ENCODE results near the gene TIE1. TPM values are rescaled to one million over a fixed set of nuclear protein-coding genes. Genes with fewer than 3 reads are reported as not detected.

TIE1 gene
- total and polyA plus RNA-seq, 2 of the 13 experiments (the other 11 are each of a cell fraction or from before 2014, with no cell fraction given) = 0.58 to 0.84 TPM

DNA sequence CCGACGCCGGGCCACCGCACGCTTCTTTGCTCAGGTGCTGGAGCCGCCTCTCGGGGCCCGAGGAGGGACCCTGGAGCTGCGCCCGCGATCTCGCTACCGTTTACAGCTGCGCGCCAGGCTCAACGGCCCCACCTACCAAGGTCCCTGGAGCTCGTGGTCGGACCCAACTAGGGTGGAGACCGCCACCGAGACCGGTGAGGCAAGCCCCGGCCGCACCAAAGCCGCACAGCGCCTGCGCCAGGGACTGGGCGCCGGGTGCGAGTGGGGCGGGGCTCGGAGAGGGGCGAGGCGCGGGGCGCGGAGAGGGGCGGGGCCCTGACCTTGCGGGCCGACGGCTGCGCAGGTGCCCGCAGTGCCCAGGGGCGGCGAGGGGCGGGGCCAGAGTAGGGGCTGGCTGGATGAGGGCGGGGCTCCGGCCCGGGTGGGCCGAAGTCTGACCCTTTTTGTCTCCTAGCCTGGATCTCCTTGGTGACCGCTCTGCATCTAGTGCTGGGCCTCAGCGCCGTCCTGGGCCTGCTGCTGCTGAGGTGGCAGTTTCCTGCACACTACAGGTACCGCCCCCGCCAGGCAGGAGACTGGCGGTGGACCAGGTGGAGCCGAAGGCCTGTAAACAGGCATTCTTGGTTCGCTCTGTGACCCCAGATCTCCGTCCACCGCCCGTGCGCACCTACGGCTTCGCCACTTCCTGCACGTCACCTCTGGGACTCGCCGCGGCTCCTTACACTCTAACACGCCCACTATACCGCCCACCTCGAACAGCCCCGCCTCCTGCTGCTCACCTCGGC lies 48.2 kb downstream of the TIE1 start (continued):
- peak; percentile 76; the same call in 1 of the 2 replicates for TF ChIP-seq MXD4 (CRISPR knock-in tag; IDR thresholded peaks at IDR 0.05)
- TF ChIP-seq ZNF263 (CRISPR knock-in tag; IDR thresholded peaks at IDR 0.05) = peak; percentile 23; the same call in 1 of the 2 replicates
- no peak for TF ChIP-seq CAMTA2 (CRISPR knock-in tag; IDR thresholded peaks at IDR 0.05; ENCODE audit: borderline replicate concordance)
- no peak for TF ChIP-seq ZNF256 (CRISPR knock-in tag; conservative IDR thresholded peaks at IDR 0.05)
- TF ChIP-seq SATB2 (CRISPR knock-in tag; IDR thresholded peaks at IDR 0.05) = peak; percentile 62; the same call in 1 of the 2 replicates
- no peak for TF ChIP-seq ZNF792 (CRISPR knock-in tag; IDR thresholded peaks at IDR 0.05)
- peak; percentile 72; the same call in 1 of the 2 replicates for TF ChIP-seq SAFB2 (CRISPR knock-in tag; IDR thresholded peaks at IDR 0.05; ENCODE audit: borderline replicate concordance, low read depth)
- peak; percentile 39; the same call in 1 of the 3 replicates for TF ChIP-seq MXI1 (IDR thresholded peaks at IDR 0.05; ENCODE audit: borderline replicate concordance, low read depth, low read length)
- 0 out of 2 replicates have a peak, but pooled peaks have one; percentile 24 for TF ChIP-seq TBX2 (CRISPR knock-in tag; IDR thresholded peaks at IDR 0.05; ENCODE audit: borderline replicate concordance)
- peak; percentile 93 for TF ChIP-seq ZNF761 (CRISPR knock-in tag; conservative IDR thresholded peaks at IDR 0.05)
- 0 out of 2 replicates have a peak, but pooled peaks have one; percentile 47 for TF ChIP-seq ZNF274 (CRISPR knock-in tag; IDR thresholded peaks at IDR 0.05)
- TF ChIP-seq ZNF17 (CRISPR knock-in tag; IDR thresholded peaks at IDR 0.05) = no peak
- no peak; the same call in 1 of the 2 replicates for TF ChIP-seq ISX (CRISPR knock-in tag; conservative IDR thresholded peaks at IDR 0.05)
- TF ChIP-seq ZMAT3 (CRISPR knock-in tag; conservative IDR thresholded peaks at IDR 0.05) = peak; percentile 77; the same call in 1 of the 2 replicates
- TF ChIP-seq, protein P1, sequence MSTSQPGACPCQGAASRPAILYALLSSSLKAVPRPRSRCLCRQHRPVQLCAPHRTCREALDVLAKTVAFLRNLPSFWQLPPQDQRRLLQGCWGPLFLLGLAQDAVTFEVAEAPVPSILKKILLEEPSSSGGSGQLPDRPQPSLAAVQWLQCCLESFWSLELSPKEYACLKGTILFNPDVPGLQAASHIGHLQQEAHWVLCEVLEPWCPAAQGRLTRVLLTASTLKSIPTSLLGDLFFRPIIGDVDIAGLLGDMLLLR (CRISPR knock-in tag; IDR thresholded peaks at IDR 0.05) = 0 out of 2 replicates have a peak, but pooled peaks have one; percentile 2
- TF ChIP-seq, protein P2, sequence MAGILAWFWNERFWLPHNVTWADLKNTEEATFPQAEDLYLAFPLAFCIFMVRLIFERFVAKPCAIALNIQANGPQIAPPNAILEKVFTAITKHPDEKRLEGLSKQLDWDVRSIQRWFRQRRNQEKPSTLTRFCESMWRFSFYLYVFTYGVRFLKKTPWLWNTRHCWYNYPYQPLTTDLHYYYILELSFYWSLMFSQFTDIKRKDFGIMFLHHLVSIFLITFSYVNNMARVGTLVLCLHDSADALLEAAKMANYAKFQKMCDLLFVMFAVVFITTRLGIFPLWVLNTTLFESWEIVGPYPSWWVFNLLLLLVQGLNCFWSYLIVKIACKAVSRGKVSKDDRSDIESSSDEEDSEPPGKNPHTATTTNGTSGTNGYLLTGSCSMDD (CRISPR knock-in tag; IDR thresholded peaks at IDR 0.05) = no peak
- TF ChIP-seq ZNF564 (CRISPR knock-in tag; IDR thresholded peaks at IDR 0.05) = no peak
- TF ChIP-seq MED13 (CRISPR knock-in tag; IDR thresholded peaks at IDR 0.05) = 0 out of 2 replicates have a peak, but pooled peaks have one; percentile 49
- TF ChIP-seq, protein P3, sequence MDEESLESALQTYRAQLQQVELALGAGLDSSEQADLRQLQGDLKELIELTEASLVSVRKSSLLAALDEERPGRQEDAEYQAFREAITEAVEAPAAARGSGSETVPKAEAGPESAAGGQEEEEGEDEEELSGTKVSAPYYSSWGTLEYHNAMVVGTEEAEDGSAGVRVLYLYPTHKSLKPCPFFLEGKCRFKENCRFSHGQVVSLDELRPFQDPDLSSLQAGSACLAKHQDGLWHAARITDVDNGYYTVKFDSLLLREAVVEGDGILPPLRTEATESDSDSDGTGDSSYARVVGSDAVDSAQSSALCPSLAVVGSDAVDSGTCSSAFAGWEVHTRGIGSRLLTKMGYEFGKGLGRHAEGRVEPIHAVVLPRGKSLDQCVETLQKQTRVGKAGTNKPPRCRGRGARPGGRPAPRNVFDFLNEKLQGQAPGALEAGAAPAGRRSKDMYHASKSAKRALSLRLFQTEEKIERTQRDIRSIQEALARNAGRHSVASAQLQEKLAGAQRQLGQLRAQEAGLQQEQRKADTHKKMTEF (CRISPR knock-in tag; IDR thresholded peaks at IDR 0.05) = peak; percentile 76; the same call in 1 of the 2 replicates
- peak; percentile 35 for TF ChIP-seq RBM39 (IDR thresholded peaks at IDR 0.05; ENCODE audit: low read depth, low read length, poor library complexity, severe bottlenecking)
- TF ChIP-seq ETV5 (CRISPR knock-in tag; IDR thresholded peaks at IDR 0.05; ENCODE audit: borderline replicate concordance) = peak; percentile 45
- TF ChIP-seq, protein P4, sequence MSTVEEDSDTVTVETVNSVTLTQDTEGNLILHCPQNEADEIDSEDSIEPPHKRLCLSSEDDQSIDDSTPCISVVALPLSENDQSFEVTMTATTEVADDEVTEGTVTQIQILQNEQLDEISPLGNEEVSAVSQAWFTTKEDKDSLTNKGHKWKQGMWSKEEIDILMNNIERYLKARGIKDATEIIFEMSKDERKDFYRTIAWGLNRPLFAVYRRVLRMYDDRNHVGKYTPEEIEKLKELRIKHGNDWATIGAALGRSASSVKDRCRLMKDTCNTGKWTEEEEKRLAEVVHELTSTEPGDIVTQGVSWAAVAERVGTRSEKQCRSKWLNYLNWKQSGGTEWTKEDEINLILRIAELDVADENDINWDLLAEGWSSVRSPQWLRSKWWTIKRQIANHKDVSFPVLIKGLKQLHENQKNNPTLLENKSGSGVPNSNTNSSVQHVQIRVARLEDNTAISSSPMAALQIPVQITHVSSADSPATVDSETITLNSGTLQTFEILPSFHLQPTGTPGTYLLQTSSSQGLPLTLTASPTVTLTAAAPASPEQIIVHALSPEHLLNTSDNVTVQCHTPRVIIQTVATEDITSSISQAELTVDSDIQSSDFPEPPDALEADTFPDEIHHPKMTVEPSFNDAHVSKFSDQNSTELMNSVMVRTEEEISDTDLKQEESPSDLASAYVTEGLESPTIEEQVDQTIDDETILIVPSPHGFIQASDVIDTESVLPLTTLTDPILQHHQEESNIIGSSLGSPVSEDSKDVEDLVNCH (CRISPR knock-in tag; IDR thresholded peaks at IDR 0.05) = 0 out of 2 replicates have a peak, but pooled peaks have one; percentile 66
- no peak for TF ChIP-seq IRF2 (CRISPR knock-in tag; IDR thresholded peaks at IDR 0.05)
- TF ChIP-seq ZNF746 (CRISPR knock-in tag; IDR thresholded peaks at IDR 0.05) = no peak; the same call in 1 of the 2 replicates
- TF ChIP-seq ZNF431 (CRISPR knock-in tag; IDR thresholded peaks at IDR 0.05; ENCODE audit: borderline replicate concordance, low read depth) = peak; percentile 28; the same call in 1 of the 2 replicates

All from HepG2 (cell line).